ENCODE results near the gene SLC31A1.

- TF ChIP-seq TAF1 (IDR thresholded peaks at IDR 0.05; ENCODE audit: borderline replicate concordance, low read depth, low read length) (no peak), POLR2A (IDR thresholded peaks at IDR 0.05; ENCODE audit: low read depth, low read length) (no peak)
Observed at GRCh38 chr9:113199683-113200329, 21.5 kb upstream of the SLC31A1 start.

Measured in GM12892 (cell line).